Adrenal gland (tissue), 12 donors: ENCODE results near the gene TAF1B. TPM values are rescaled to one million over a fixed set of nuclear protein-coding genes. Genes with fewer than 3 reads are reported as not detected.
A peak's percentile ranks its signal among the peaks of the same experiment; 100 is the strongest.

Experiments used
- DNase-seq, 7 donors: peaks; one replicate each; pipeline ENCODE4 v3.0.0-alpha.2; 2019 to 2020
- H3K27ac ChIP-seq, 5 donors: fragments of 200-600 bp; sonication (generic) in 4 of 5; 1 replicate in 3 of 5; 2 replicates in 2 of 5; pipeline versions ENCODE4 v1.5.1 to v1.8.0; 2016 to 2020; ENCODE audit warnings: mild to moderate bottlenecking in 1 of 5
- H3K27me3 ChIP-seq: fragments of 200-600 bp; 2 replicates; pipeline ENCODE4 v1.8.0; 2021
- H3K36me3 ChIP-seq, 2 donors: fragments of 200-600 bp; replicated peaks in 1 of 2; 1 replicate in 1 of 2; 2 replicates in 1 of 2; pipeline versions ENCODE4 v1.5.1 to v1.8.0; 2018 to 2022
- H3K4me1 ChIP-seq, 2 donors: fragments of 200-600 bp; replicated peaks in 1 of 2; 1 replicate in 1 of 2; 2 replicates in 1 of 2; pipeline versions ENCODE4 v1.5.1 to v1.8.0; 2018 to 2021
- H3K4me3 ChIP-seq, 4 donors: fragments of 200-600 bp; sonication (generic) in 3 of 4; one replicate each; pipeline ENCODE4 v1.5.1; 2016 to 2018
- H3K9me3 ChIP-seq, 3 donors: fragments of 200-600 bp; sonication (generic) in 1 of 3; replicated peaks in 1 of 3; 1 replicate in 2 of 3; 2 replicates in 1 of 3; pipeline versions ENCODE4 v1.5.1 to v1.8.0; 2016 to 2021
- CTCF ChIP-seq, 6 experiments: fragments of 450-650 bp in 4 of 6; fragments of 200-600 bp in 2 of 6; sonication (generic) in 1 of 6; IDR thresholded peaks; 1 replicate in 5 of 6; 2 replicates in 1 of 6; pipeline versions ENCODE4 v1.5.1 to v1.8.0; 2016 to 2021; ENCODE audit warnings: antibody characterized with exemption in 6 of 6, mild to moderate bottlenecking in 2 of 6, moderate library complexity in 1 of 6
- POLR2A ChIP-seq, 2 donors: fragments of 450-650 bp; IDR thresholded peaks; one replicate each; pipeline ENCODE4 v1.6.1; 2017; ENCODE audit warnings: antibody characterized with exemption in 2 of 2, mild to moderate bottlenecking in 2 of 2, moderate library complexity in 1 of 2
- WGBS, 4 donors: extraction: QIAGEN DNeasy Blood & Tissue Kit in 2 of 4; methylation state at CpG; one replicate each; pipeline versions ENCODE4 v1.1.5 to v1.1.7; 2013 to 2017; 5-methylcytosine and 5-hydroxymethylcytosine counted together
- intact Hi-C, 2 donors: fragments of 100-400 bp; cut with DNase I; formaldehyde crosslinking; loops; one replicate each; pipeline versions ENCODE4 v1.14.1 to v1.15.0; 2022 to 2023
- polyA plus RNA-seq, 3 donors: library from polyadenylated mRNA; stranded (reverse); fragments of 200-250 nt in 2 of 3; fragments of 350-450 nt in 1 of 3; fragmentation: Illumina TruSeq in 1 of 3; extraction: RNeasy Lipid Tissue Mini Kit (QIAGEN cat#74804) in 1 of 3; gene quantifications; one replicate each; pipeline ENCODE4 v1.2.3, GENCODE V29; 2013 to 2014
- total RNA-seq, 9 donors: library from RNA; depleted of rRNA in 4 of 9; stranded (reverse); fragments of >200 nt in 4 of 9; fragments of 120-200 nt in 1 of 9; fragmentation: NEBNext Ultra II Directional in 1 of 9; extraction: Animal tissue kit (Norgen Biotek cat#: 25700) in 1 of 9; gene quantifications; one replicate each; pipeline versions ENCODE4 v1.1.0 to v1.2.4, GENCODE V29; 2013 to 2023
- donor health status: healthy with polysubstance abuse.
- donor health status: Bipolar disorder and iron deficiency.
- donor health status: DM: yes; HTN: yes; CAD: no.
- donor health status: DM: no; HTN: no; CAD: no.
- donor health status: DM: no; HTN: no; CAD: no.
- donor health status: DM: yes; HTN: yes; CAD: no.

TAF1B gene
- total and polyA plus RNA-seq, 12 donors: 3.1 to 21.6 (median 14.9) TPM

GRCh38 chr2:9952286-9952737 lies 109.0 kb downstream of the TAF1B start:
- TF ChIP-seq CTCF (IDR thresholded peaks at IDR 0.05) (no peak), POLR2A (IDR thresholded peaks at IDR 0.05) (no peak)
- intact Hi-C loops: loop anchor here in 1 of 2 donors (5.0 kb wide), 1 partner anchor 140 kb away; no protein-coding TSS in a partner anchor
- H3K27ac ChIP-seq: no peak overlapping the region
- WGBS, 4 donors: 23 to 28% (median 26%) methylated on average over 15 of the region's 15 CpGs
- peaks cover 0 to 25% of the 10 kb centered on the region in 2 donors for H3K4me1 ChIP-seq
- H3K9me3 ChIP-seq: no peaks in the 10 kb centered on the region
- no peaks in the 10 kb centered on the region for H3K36me3 ChIP-seq
- DNase-seq: peak in 1 of 7 donors; percentile 11
- peak overlapping the region in 3 of 4 donors; percentile 45 to 89 (median 48) for H3K4me3 ChIP-seq
- no peaks in the 10 kb centered on the region for H3K27me3 ChIP-seq

- TF ChIP-seq POLR2A (IDR thresholded peaks at IDR 0.05) (no peak), CTCF (IDR thresholded peaks at IDR 0.05) (no peak)
- WGBS, 4 donors: 75 to 90% (median 88%) methylated on average over 8 of the region's 8 CpGs
- intact Hi-C loops: loop anchor here in 1 of 2 donors (5.0 kb wide), 1 partner anchor 141 kb away; no protein-coding TSS in a partner anchor
- Histone ChIP-seq H3K36me3 (no peaks in the 10 kb centered on the region), H3K27ac (no peak overlapping the region), H3K27me3 (no peaks in the 10 kb centered on the region), H3K9me3 (no peaks in the 10 kb centered on the region), H3K4me3 (no peak overlapping the region), H3K4me1 (peaks cover 0 to 25% of the 10 kb centered on the region in 2 donors)
- no peak for DNase-seq
Measured at GRCh38 chr2:9952856-9953503, 109.7 kb downstream of the TAF1B start.

- no peak overlapping the region for H3K27ac ChIP-seq
- peak in 2 of 7 donors; percentile 24 to 32 for DNase-seq
- no peaks in the 10 kb centered on the region for H3K27me3 ChIP-seq
- TF ChIP-seq CTCF (IDR thresholded peaks at IDR 0.05) (no peak), POLR2A (IDR thresholded peaks at IDR 0.05) (no peak)
- WGBS, 4 donors: 53 to 88% (median 69%) methylated on average over 3 of the region's 3 CpGs
- H3K4me1 ChIP-seq: peaks cover 0 to 25% of the 10 kb centered on the region in 2 donors
- H3K36me3 ChIP-seq: no peaks in the 10 kb centered on the region
- intact Hi-C loops: loop anchor here in 1 of 2 donors (5.0 kb wide), 1 partner anchor 142 kb away; no protein-coding TSS in a partner anchor
- no peak overlapping the region for H3K4me3 ChIP-seq
- H3K9me3 ChIP-seq: no peaks in the 10 kb centered on the region
Measured at GRCh38 chr2:9954136-9954535, 110.9 kb downstream of the TAF1B start.

- intact Hi-C loops: no loop called here
- H3K36me3 ChIP-seq: no peaks in the 10 kb centered on the region
- no peaks in the 10 kb centered on the region for H3K9me3 ChIP-seq
- H3K27me3 ChIP-seq: no peaks in the 10 kb centered on the region
- no peak overlapping the region for H3K27ac ChIP-seq
- H3K4me1 ChIP-seq: peaks cover 0 to 15% of the 10 kb centered on the region in 2 donors
- H3K4me3 ChIP-seq: no peak overlapping the region
- TF ChIP-seq CTCF (IDR thresholded peaks at IDR 0.05) (no peak), POLR2A (IDR thresholded peaks at IDR 0.05) (no peak)
- DNase-seq: no peak
- WGBS, 4 donors: 91 to 93% (median 92%) methylated on average over 8 of the region's 8 CpGs
Measured at GRCh38 chr2:9958057-9958456, 114.8 kb downstream of the TAF1B start.
